Ovary (tissue), 10 donors: ENCODE data around the gene GTF2H3. TPM values are rescaled to one million over a fixed set of nuclear protein-coding genes. Genes with fewer than 3 reads are reported as not detected.

Experiments used
- DNase-seq, 5 donors: peaks; one replicate each; pipeline ENCODE4 v3.0.0-alpha.2; 2019 to 2020
- H3K27ac ChIP-seq, 2 donors: fragments of 200-600 bp; one replicate each; pipeline versions ENCODE4 v1.5.1 to v1.8.0; 2019 to 2022
- H3K27me3 ChIP-seq: fragments of 200-600 bp; one replicate; pipeline ENCODE4 v1.8.0; 2022
- H3K36me3 ChIP-seq: fragments of 200-600 bp; sonication (generic); one replicate; pipeline ENCODE4 v1.5.1; 2019
- H3K4me1 ChIP-seq: one replicate; pipeline ENCODE4 v1.8.1; 2013; ENCODE audit warnings: mild to moderate bottlenecking, moderate library complexity; ENCODE audit not compliant: insufficient read depth
- H3K4me3 ChIP-seq: fragments of 200-600 bp; sonication (generic); one replicate; pipeline ENCODE4 v1.5.1; 2017
- H3K9me3 ChIP-seq, 2 donors: fragments of 200-600 bp in 1 of 2; sonication (generic) in 1 of 2; one replicate each; pipeline versions ENCODE4 v1.5.1 to v1.8.1; 2013 to 2019; ENCODE audit warnings: mild to moderate bottlenecking in 1 of 2, moderate library complexity in 1 of 2
- EP300 ChIP-seq: sonication (generic); formaldehyde crosslinking; IDR thresholded peaks from one replicate; pipeline ENCODE4 v1.6.1; 2017; ENCODE audit warnings: antibody characterized with exemption
- POLR2A ChIP-seq: fragments of 450-650 bp; IDR thresholded peaks from one replicate; pipeline ENCODE4 v1.6.1; 2017; ENCODE audit warnings: antibody characterized with exemption, mild to moderate bottlenecking, moderate library complexity
- WGBS, 3 donors: extraction: QIAGEN DNeasy Blood & Tissue Kit in 1 of 3; methylation state at CpG; one replicate each; pipeline versions ENCODE4 v1.1.5 to v1.1.7; 2013 to 2017; 5-methylcytosine and 5-hydroxymethylcytosine counted together
- intact Hi-C, 4 donors: fragments of 100-400 bp; cut with DNase I; formaldehyde crosslinking; loops; one replicate each; pipeline versions ENCODE4 v1.11.0 to v1.15.1; 2022 to 2023
- long read RNA-seq, 3 donors: library from polyadenylated mRNA in 2 of 3; unstranded in 2 of 3; transcript quantifications; one replicate each; pipeline ENCODE4 v2.0.0 and lab custom pipeline, GENCODE V29; 2021 to 2026
- polyA plus RNA-seq, 2 donors: library from polyadenylated mRNA; stranded (reverse); fragments of 200-250 nt in 1 of 2; fragments of 350-450 nt in 1 of 2; fragmentation: Illumina TruSeq in 1 of 2; extraction: RNeasy Lipid Tissue Mini Kit (QIAGEN cat#74804) in 1 of 2; gene quantifications; one replicate each; pipeline ENCODE4 v1.2.3, GENCODE V29; 2013 to 2014
- total RNA-seq, 7 donors: library from RNA; depleted of rRNA in 2 of 7; stranded (reverse); fragments of >200 nt in 2 of 7; fragmentation: NEBNext Ultra II Directional in 3 of 7; extraction: Animal tissue kit (Norgen Biotek cat#: 25700) in 3 of 7; gene quantifications; one replicate each; pipeline versions ENCODE4 v1.1.0 to v1.2.4, GENCODE V29; 2016 to 2023
- TF ChIP-seq, protein P1 (sequence below), 3 donors: fragments of 450-650 bp in 2 of 3; fragments of 200-600 bp in 1 of 3; IDR thresholded peaks; one replicate each; pipeline versions ENCODE4 v1.5.1 to v1.8.0; 2016 to 2022; ENCODE audit warnings: antibody characterized with exemption in 3 of 3, mild to moderate bottlenecking in 1 of 3
- donor health status: DM: no; HTN: no; CAD: no; lungs with moderate emphysema.
- donor health status: DM: no; HTN: no; CAD: no.
- donor health status: Bipolar disorder and iron deficiency.
- donor health status: DM: yes; HTN: yes; CAD: no.
- donor health status: DM: no; HTN: no; CAD: no.
- donor health status: DM: yes; HTN: yes; CAD: no.

Gene GTF2H3
- total RNA-seq, result 10 to 100 TPM in 6 of 7 donors, 1 to 10 TPM in 1; 8.1 to 29.5 (median 21.2) TPM
- 10 to 100 TPM in 1 of 2 donors, 1 to 10 TPM in 1; 9.3 to 27.8 TPM for polyA plus RNA-seq
- long read RNA-seq, donor 1, transcript GTF2H3-212 (13 exons, 3,329 nt), result major isoform, 13 of 17 reads
- long read RNA-seq, donor 1, partial matches to known transcripts, result 2 of 17 reads
- long read RNA-seq, donor 1, other reads (novel, unspliced or antisense), result 1 of 17 reads
- long read RNA-seq, donor 2, transcript GTF2H3-212 (13 exons, 3,329 nt), result major isoform, 9 of 9 reads
- long read RNA-seq, donor 2, partial matches to known transcripts, result 0 of 9 reads
- long read RNA-seq, donor 2, other reads (novel, unspliced or antisense), result 0 of 9 reads
- long read RNA-seq, donor 3, transcript GTF2H3-212 (13 exons, 3,329 nt), result major isoform, 9 of 11 reads
- long read RNA-seq, donor 3, partial matches to known transcripts, result 0 of 11 reads
- long read RNA-seq, donor 3, other reads (novel, unspliced or antisense), result 2 of 11 reads

DNA sequence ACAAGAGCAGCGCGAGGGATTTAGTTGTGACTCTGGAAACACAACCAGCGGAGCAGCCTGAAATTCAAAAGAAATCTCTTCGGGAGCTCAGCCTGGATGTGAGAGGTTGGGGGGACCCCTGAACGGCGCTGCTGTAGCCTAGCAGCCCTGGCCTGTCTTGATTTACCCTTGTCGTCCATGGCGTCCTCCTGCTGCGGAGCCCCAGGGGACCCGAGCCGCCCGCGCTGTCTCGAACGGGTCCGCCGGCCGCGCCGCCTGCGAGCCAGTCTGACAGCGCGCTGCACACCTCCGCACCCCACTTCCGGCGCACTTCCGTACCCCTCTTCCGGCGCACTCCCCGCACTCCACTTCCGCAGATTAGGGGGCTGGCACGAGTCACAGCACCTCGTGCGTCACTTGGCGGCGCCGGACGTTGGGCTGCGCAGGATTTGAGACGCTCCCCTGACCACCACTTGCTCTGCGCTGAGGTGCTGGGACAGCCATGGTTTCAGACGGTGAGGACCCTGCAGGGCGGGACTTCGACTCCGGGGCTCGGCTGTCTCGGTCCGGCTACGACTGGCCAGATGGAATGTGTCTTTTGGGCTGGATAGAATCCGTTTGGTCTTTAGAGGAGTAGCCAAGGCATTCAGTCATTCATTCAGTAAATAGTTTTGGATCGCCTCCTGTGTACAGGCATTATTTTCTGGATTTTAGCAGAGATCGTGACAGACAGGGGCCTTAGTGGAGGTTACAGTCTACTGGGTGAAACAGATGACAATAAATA is at the start of gene GTF2H3, which contains the start of gene EIF2B1:
GTF2H3 (plus strand) TSS at position 451 of the 763 bp plus-strand sequence; CDS start at position 482, 31 bp downstream.
EIF2B1 (minus strand) TSS at position 308 of the 763 bp plus-strand sequence; CDS start at position 179, 129 bp downstream.
- Histone ChIP-seq H3K4me3 (peak within 1 kb of the TSS; percentile 93), H3K27ac (peak within 1 kb of the TSS; percentile 22 to 58), H3K4me1 (peaks cover 5% of the 10 kb centered on the region), H3K27me3 (no peaks in the 10 kb centered on the region), H3K9me3 (no peaks in the 10 kb centered on the region), H3K36me3 (no peaks in the 10 kb centered on the region)
- TF ChIP-seq, protein P1, sequence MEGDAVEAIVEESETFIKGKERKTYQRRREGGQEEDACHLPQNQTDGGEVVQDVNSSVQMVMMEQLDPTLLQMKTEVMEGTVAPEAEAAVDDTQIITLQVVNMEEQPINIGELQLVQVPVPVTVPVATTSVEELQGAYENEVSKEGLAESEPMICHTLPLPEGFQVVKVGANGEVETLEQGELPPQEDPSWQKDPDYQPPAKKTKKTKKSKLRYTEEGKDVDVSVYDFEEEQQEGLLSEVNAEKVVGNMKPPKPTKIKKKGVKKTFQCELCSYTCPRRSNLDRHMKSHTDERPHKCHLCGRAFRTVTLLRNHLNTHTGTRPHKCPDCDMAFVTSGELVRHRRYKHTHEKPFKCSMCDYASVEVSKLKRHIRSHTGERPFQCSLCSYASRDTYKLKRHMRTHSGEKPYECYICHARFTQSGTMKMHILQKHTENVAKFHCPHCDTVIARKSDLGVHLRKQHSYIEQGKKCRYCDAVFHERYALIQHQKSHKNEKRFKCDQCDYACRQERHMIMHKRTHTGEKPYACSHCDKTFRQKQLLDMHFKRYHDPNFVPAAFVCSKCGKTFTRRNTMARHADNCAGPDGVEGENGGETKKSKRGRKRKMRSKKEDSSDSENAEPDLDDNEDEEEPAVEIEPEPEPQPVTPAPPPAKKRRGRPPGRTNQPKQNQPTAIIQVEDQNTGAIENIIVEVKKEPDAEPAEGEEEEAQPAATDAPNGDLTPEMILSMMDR (IDR thresholded peaks at IDR 0.05), result no peak
- peak; percentile 80 for TF ChIP-seq POLR2A
- peak; percentile 95 to 98 (median 95) for DNase-seq
- intact Hi-C loops, result no loop called here
- 0% methylated on average over 51 to 52 of the region's 52 CpGs for WGBS, 3 donors

DNA sequence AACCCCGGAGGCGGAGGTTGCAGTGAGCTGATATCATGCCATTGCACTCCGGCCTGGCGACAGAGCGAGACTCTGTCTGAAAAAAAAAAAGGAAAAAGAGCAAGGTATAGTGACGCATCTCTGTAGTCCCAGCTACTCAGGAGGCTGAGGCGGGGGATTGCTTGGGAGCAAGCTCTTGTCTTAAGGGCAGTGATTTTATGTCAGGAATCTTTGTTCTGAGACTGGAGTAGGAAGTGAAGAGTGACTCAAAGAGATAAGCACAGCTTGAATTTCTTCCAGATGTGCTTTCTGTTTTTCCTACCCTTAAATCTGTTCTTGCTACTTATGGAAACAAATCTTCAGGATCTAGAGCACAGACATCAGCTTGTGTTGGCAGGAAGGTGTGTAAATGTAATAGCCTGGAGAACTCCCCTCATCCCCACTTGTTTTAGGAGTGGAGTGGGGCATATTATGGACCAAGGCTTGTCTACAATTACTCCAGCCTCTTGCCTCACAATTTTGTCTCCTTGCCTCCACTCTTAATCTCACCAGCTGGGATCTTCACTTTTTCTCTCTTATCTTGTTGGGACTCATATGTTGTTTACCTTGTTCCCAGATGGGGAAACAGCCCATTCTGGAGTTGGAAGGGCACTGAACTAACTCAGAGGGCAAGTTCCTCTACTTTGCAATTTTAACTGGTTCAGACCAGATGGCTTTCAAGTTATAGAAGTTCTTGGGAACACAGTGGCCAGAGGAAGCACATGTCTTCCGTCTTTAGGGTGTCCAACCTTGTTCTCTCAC is 41.7 kb upstream of the GTF2H3 start:
- TF ChIP-seq, protein P1 (IDR thresholded peaks at IDR 0.05), result no peak
- TF ChIP-seq POLR2A (no peak), EP300 (no peak)
- no peaks in the 10 kb centered on the region for H3K27me3 ChIP-seq
- DNase-seq, result no peak
- no peak overlapping the region for H3K4me3 ChIP-seq
- intact Hi-C loops, result no loop called here
- peaks cover 2% of the 10 kb centered on the region for H3K4me1 ChIP-seq
- no peaks in the 10 kb centered on the region for H3K36me3 ChIP-seq
- no peaks in the 10 kb centered on the region for H3K9me3 ChIP-seq
- no peak overlapping the region for H3K27ac ChIP-seq
- 59 to 67% (median 59%) methylated on average over 8 of the region's 8 CpGs for WGBS, 3 donors

DNA sequence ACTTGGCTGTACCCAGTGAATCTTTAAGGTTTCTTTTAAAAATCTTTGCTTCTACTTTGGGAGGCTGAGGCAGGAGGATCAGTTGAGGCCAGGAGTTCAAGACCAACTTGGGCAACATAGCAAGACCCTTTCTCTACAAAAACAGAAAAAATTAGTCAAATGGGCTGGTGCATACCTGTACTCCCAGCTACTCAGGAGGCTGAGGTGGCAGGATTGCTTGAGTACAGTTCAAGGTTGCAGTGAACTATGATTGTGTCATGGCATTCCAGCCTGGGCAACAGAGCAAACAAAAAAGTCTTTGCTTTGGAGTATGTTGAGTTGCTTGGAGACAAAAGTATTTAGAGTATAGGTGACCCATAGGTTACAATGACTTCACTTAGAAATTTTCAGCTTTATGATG is 37.9 kb upstream of the GTF2H3 start:
- no peaks in the 10 kb centered on the region for H3K27me3 ChIP-seq
- H3K4me3 ChIP-seq, result no peak overlapping the region
- TF ChIP-seq, protein P1 (IDR thresholded peaks at IDR 0.05), result no peak
- TF ChIP-seq POLR2A (no peak), EP300 (no peak)
- H3K36me3 ChIP-seq, result no peaks in the 10 kb centered on the region
- no peak overlapping the region for H3K27ac ChIP-seq
- intact Hi-C loops, result no loop called here
- H3K9me3 ChIP-seq, result no peaks in the 10 kb centered on the region
- H3K4me1 ChIP-seq, result peaks cover 2% of the 10 kb centered on the region
- DNase-seq, result no peak

DNA sequence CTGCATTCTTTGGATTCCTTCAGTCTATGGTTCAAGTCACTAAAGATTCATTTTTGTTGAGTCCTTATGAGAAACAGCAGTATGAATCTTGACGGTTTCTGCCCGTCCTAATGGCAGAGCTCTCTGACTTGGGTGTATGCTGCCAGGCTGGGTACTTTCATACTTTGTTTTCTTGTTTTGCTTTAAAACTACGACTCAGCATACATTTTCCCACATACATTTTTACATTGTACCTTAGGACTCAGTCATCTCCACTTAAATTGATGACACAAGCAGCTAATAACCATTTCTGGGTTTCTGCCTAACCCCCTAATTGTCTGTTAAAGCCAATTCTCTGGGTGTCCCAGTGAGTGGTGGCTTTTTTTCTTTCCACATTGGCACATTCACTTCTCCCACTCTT is 36.5 kb upstream of the GTF2H3 start:
- H3K36me3 ChIP-seq, result no peaks in the 10 kb centered on the region
- 47 to 52% (median 49%) methylated on average over 3 of the region's 3 CpGs for WGBS, 3 donors
- H3K4me3 ChIP-seq, result no peak overlapping the region

More for the DNA sequence above, 36.5 kb upstream of the GTF2H3 start:
- Histone ChIP-seq H3K4me1 (peaks cover 2% of the 10 kb centered on the region), H3K9me3 (no peaks in the 10 kb centered on the region), H3K27me3 (no peaks in the 10 kb centered on the region), H3K27ac (no peak overlapping the region)
- TF ChIP-seq EP300, result no peak
- no peak for TF ChIP-seq POLR2A
- TF ChIP-seq, protein P1 (IDR thresholded peaks at IDR 0.05), result no peak
- DNase-seq, result no peak
- intact Hi-C loops, result no loop called here
